ENCODE results near the gene GNPTG. TPM values are rescaled to one million over a fixed set of nuclear protein-coding genes. Genes with fewer than 3 reads are reported as not detected.

The GNPTG gene
- 39.1 TPM for polyA plus RNA-seq (ENCODE audit: insufficient read length)

DNA sequence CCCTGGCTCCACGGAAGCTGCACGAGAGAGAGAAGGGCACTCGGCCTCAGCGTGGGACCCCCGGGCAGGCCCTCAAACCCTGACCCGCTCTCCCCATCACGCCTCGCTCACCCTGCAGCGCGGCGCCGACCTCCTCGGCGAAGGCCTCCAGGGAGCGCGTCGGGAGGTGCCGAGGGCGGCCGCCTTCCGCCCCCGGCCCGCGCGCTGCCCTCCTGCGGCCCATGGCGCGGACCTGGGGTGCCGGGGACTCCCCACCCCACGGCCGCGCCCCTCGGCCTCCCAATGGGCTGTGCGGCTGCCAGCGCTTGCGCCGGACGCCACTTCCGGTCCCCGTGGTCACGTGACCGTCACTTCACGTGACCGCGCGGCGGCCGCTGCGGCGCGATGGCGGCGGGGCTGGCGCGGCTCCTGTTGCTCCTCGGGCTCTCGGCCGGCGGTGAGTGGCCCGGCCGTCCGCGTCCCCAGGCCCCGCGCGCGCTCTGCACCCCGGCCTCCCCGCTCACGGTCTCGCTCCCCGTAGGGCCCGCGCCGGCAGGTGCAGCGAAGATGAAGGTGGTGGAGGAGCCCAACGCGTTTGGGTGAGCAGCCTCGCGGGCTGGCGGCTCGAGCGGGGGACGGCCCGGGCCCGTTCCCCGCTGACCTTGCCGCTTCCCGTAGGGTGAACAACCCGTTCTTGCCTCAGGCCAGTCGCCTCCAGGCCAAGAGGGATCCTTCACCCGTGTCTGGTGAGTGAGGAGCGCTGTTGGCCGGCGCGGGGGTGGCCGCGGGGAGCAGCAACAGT is at the start of gene GNPTG, which contains the start of gene TSR3:
Gene GNPTG (plus strand): TSS at position 350 of the 781 bp plus-strand sequence. CDS start 35 bp downstream, at position 385.
Gene TSR3 (minus strand): TSS at position 297 of the 781 bp plus-strand sequence. CDS start 74 bp downstream, at position 223.
- peak; percentile 78 for DNase-seq (ENCODE audit: low read depth)

DNA sequence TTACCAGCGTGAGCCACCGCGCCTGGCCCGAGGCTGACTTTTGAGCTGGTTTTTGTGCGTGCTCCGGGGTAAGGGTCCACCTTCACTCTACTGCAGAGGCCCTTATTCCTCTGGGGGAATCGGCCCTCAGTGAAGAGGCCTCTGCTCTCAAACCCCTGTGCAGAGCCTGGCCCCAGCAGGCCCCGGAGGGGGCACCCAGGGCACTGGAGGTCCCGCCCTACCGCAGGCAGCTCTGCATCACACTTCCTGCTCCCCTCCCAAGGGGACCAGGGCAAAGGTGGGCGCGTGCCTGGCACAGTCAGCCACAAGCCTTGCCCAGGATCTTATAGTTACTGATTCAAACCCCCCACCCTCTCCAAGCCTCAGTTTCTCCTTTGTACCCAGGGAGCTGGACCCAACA is 45.9 kb upstream of the GNPTG start:
- DNase-seq (ENCODE audit: low read depth), result no peak

DNA sequence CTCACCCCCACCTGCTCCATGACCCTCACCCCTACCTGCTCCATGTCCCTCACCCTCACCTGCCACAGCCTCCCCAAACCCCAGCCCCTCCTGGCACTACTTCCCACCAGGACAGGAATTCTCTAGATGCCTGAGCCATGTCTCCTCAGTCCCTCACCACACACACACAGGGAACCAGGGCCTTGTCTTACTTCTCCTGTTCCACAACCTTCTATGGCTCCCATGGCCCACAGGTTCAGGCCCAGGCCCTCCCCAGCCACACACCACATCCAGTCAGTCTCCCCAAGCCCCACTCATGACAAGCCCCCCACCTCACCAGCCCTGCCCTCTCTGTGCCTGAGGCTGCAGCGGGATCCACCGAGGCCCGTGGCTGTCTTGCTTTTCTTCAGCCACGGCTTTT is 45.4 kb upstream of the GNPTG start:
- no peak for DNase-seq (ENCODE audit: low read depth)

DNA sequence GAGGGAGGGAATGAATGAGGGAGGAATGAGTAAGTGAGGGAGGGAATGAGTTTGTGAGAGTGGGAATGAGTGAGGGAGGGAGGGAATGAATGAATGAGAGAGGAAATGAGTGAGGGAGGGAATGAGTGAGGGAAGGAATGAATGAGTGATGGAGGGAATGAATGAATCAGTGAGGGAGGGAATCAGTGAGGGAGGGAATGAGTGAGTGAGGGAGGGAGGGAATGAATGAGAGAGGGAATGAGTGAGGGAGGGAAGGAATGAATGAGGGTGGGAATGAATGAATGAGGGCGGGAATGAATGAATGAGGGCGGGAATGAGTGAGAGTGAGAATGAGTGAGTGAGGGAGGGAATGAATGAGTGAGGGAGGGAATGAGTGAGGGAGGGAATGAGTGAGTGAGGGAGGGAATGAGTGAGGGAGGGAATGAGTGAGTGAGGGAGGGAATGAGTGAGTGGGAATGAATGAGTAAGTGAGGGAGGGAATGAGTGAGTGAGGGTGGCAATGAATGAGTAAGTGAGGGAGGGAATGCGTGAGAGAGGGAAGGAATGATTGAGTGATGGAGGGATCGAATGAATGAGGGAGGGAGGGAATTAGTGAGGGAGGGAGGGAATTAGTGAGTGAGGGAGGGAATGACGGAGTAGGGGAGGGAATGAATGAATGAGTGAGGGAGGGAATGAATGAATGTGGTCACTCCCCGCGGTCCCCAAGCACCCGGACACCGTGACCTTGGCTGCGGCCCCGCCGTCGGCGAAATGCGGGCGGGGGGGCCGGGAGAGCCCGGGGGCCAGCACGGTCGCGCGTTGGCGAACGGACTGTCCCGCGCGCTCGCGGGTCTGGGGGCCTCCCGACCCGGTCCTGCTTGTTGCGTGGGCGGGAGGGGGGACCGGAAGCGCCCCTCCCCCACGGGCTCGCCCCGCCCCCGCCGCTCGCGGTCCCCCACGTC is 43.4 kb upstream of the GNPTG start:
- no peak for DNase-seq (ENCODE audit: low read depth)

DNA sequence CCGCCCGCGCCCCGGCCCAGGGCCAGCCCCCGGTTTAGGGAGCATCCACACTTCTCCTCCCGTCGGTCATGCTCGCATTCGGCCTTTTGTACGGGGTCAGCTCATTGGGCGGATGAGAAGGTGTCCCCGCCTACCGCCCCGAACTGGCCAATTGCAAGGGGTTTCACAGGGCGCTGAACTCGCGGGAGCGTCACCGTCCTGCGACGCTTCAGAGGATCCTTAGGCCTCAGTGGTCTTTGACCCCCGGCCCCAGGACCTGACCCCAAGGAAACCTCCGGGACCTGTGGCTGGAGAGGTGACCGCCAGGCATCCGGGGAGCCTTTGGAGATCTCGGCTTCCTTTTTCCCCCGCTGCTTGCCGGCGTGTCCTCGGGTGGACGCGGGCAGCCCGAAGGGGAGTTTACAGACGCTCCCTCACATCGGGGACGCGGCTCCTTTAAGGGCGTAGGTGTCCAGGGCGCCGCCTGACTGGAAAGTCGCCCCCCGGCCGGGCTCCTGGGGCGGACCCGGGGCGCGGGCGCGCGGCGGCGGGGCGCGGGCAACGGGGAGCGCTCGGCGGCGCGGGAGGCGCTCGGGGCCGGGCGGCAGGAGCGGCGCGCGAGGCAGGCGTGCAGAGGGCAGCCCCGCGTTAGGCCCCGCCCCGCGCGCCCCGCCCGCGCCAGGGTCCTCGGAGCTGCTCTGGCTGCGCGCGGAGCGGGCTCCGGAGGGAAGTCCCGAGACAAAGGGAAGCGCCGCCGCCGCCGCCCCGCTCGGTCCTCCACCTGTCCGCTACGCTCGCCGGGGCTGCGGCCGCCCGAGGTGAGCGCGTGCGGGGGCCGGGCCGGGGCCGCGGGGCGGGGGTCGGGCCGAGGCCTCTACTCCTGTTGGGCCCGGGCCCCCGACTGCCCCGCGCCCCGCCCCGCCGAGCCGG is 42.5 kb upstream of the GNPTG start, which contains the start of gene UBE2I:
Gene UBE2I (plus strand): TSS at position 660 of the 909 bp plus-strand sequence. CDS start 4,395 bp downstream, outside the sequence.
- peak; percentile 94 for DNase-seq (ENCODE audit: low read depth)

DNA sequence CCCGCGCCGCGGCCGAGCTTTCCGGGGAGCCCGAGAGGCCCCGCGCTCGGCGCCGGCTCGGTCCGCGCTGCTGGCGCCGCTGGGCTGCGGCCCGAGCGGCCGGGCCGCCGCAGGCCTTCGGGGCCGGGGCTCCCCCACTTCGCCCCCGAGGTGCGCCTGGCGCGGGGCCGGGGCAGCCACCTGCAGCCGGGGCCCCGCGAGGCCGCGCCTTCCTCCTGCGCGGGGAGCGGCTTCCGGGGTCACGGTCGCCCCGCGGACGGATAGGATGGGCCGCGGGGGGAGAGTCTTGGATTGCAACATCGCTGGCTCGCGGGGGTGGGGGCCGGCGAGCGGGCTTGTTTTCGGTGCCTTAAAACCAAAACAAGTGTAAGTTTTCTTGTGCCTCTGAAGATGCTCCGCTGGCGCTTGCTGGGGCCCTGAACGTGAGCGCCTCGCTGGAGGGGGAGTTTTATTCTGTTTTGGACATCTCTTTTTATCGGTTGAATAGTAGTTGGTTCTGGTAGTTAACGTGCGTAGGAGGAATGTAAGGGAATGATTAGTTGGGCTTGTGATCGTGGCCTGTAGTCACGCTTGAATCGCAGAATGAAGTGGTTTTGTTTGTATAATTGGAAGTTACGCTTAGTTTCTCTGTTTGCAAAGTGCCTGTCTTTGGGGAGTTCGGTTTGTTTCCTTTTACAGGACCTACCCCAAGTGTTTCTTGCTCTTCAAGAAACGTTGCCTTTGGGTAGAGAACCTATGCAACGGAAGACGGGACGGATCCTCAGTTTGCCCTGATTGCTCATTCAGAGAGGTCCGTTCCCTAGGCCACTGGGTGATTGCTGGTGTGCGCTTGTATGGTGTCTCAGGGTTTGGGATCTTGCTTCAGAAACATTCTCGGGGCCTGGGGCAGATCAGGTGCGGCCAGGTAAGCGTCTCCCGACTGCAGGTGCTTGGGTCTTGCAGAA is 41.6 kb upstream of the GNPTG start:
- DNase-seq (ENCODE audit: low read depth), result no peak

DNA sequence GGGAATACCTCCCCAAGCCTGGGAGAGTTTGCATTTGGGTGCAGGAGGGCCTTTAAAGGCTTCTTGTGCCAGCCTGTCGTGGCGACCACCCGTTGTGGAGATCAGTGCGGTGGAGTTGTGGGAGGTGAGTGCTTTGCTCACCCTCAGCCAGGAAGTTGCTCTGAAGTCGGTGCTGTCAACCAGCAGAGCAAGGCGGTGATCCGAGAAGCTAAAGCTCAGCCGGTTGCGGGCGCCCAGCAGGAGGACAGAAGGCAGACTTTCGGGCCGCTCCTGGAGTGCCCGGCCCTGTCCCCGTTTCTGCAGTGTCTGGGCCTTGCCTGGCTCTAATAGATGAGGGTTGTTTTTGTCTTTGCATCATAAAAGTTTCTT is 40.9 kb upstream of the GNPTG start:
- no peak for DNase-seq (ENCODE audit: low read depth)

DNA sequence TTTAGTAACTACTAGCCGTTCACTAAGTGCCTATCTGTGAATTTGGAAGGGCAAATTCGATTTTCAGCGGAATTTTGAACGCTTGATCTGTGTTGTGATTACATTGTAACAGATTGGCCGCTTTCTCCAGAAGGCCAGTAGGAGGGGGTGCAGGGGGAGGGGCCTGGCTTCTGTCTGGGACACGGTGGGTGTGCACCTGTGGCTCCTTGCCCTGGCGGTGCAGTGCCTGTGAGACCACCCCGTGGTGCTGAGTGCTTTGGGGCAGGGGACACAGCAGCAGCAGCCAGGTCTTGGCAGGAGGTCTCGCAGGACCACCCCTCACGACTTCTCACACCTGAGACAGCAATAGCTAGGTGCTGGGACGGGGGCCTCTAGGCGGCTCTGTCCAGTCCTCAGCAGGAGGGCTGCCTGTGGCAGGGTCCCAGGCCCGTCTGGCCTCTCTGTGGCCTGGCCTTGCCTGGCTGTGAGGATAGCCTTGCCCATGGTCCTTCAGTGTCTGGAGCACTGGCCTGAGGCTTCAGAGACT is 40.5 kb upstream of the GNPTG start:
- DNase-seq (ENCODE audit: low read depth), result no peak

DNA sequence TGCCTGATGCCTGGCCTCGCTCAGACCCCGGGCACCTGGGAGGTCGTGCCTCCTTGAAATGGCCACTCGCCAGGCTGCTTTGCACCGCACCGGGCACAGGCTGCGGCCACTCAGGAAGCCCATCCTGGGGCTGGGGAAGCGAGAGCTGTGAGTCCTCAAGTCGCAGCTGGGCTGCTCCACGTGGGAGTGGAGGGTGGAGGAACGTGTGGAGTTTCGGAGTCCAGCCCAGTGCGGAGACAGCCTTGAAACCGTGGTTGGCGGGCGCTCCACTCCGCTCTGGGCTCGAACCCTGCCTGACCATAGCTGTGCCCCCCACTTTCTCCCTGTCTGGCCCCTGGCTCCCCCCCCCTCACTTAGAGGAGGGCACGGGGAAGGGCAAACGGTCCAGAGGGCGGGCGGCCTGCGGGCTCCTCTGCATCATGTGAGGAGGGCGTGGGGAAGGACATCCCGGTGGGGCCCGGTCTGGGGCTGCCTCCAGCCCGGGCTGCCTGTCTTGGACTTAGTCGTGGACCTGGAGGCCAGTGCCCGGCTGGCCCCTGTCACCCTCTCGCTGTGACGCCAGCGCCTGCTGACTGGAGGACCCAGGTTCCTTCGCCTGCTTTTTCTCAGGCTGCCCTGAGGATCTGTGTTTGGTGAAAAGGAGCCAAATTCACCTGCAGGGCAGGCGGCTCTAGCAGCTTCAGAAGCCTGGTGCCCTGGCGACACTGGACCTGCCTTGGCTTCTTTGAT is 39.8 kb upstream of the GNPTG start:
- no peak for DNase-seq (ENCODE audit: low read depth)

DNA sequence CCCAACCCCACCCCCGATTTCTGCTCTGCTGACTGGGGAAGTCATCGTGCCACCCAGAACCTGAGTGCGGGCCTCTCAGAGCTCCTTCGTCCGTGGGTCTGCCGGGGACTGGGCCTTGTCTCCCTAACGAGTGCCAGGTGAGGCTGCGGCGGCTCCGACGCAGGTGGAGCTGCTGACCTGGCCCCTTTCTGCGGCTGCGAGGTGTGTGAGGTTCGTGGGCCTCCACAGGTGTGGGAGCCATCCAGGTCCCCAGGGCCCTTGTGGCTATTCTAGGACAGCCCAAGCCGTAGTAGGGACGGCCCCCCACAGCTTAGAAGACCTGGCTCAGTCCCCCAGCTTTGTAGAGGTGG is 39.3 kb upstream of the GNPTG start:
- DNase-seq (ENCODE audit: low read depth), result no peak

DNA sequence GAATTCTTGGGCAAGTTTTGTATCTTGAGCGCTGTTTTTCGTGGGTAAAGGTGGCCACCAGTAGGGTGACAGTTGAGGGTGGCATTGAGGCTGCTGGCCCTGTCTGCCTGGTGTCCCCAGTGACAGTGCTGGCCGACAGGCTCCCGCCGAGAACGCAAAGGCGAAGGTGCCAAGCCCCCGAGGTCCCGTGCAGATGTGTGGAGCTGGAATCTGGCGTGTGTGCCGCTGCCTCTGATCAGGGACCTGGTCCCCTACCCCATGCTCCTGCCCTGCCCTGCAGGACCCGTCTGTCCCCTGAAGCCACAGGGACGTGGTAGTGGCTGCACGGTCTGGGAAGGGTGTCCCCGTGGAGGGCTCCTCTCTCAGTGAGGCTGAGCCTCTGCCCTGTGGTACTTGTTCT is 38.8 kb upstream of the GNPTG start:
- no peak for DNase-seq (ENCODE audit: low read depth)

DNA sequence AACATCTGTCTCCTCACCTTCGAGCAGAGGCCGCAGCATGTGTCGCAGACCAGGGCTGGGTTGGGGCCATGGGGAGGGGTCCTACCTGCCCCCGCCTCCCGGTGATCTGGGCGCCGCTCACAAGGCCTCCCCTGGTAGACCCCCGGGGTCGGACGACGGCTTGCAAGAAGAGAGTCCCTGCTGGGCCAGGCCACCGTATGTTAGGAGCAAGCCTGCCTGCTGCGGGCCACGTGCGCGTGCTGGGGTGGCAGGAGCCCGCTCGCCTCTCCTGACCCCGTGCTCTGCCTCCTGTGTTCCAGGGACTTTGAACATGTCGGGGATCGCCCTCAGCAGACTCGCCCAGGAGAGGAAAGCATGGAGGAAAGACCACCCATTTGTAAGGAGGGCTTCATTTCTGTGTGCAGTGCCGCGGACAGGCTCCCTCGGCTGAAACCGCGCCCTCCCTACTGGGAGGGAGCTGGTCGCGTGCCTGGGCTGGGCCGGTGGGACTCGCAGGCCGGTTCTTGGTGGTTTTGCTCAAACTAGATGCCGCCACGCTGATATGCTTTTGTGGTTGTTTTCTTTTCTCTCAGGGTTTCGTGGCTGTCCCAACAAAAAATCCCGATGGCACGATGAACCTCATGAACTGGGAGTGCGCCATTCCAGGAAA is 37.9 kb upstream of the GNPTG start:
- no peak for DNase-seq (ENCODE audit: low read depth)

DNA sequence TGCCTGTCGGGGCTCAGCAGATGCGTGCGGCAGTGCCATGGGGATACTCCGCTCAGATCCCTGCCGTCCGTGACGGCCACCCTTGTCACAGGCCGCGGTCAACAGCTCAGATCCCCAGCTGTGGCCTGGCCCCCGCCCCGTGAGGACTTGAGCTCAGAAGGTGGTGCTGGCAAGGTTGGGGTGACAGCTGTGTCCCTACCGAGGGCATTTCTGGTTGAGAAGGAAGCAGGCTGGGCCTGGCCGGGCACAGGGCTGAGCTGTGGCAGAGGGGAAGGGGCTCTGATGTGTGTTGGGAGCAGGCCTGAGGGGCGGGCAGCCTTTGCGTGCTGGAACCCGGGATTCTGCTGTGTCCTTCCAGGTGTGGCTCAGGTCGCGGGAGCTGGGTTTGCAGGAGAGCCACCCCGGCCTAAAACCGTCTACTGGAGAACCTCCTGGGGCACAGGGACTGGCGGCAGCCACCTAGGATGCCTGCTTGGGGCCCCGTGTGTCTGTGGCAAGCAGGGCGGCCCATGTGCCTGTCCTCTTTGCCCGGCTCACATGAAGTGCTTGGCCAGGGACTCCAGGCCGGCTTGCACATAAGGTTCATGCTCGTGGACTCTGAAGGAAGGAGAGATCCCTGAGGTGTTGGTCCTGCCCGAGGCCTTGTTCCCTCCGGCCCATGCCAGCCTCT is 37.2 kb upstream of the GNPTG start:
- DNase-seq (ENCODE audit: low read depth), result no peak

DNA sequence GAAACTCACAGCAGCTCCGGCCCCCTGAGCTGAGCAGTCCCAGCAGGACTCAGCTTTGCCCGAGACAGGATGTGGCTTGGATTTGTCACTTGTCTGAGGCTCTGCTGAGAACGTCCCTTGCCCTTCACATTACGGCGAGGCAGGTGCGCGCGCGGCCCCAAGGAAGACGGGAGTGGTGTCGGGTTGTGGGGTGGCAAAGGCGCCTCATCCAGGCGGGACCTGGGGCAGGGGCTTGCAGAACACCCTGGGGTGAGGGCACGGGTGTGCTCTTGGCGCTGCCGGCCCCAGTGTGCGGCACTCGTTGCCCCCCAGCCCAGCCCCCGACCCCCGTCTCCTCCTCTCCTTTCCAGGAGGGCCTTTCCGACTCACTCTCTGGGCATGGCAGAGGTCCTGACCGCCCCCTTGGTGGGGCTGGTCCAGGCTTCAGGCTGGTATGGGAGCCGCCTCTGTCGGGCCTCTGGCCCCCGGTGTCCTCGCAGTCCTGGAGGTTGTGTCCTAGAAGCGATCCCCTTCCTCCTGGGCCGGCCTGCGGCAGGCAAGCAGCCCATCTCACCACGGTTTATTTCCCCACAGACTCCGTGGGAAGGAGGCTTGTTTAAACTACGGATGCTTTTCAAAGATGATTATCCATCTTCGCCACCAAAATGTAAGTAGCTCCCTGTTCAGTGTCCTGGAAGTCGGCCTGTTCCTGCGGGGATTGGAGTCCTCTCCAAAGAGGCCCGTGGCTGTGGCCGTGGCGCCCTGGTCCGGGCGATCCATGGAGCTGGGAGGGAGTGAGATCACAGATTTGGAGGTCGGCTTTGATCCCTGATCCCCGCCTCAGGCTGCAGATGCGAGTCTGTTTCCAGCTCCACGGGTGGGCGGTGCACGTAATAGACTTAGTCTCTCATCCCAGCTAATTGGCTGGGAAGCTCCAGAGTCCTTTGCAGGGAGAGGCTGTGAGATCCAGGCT is 36.4 kb upstream of the GNPTG start:
- DNase-seq (ENCODE audit: low read depth), result no peak

DNA sequence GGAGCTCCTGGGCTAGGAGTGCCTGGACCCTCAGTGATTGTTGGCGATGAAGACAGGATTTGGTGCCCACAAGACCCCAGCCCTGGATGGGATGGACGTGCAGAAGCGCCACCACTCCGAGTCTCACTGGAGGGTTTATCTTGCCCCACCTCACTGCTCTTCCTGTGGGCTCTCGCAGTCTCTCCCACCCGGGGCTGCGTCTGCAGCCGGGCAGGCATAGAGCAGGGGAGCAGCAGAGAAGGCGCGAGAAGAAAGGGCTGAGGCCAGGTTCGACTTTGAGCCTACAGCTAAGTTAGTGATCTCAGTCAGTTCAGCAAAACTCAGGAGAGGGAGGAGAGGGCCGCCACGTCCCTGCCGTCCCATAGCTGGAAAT is 35.7 kb upstream of the GNPTG start:
- DNase-seq (ENCODE audit: low read depth), result no peak

DNA sequence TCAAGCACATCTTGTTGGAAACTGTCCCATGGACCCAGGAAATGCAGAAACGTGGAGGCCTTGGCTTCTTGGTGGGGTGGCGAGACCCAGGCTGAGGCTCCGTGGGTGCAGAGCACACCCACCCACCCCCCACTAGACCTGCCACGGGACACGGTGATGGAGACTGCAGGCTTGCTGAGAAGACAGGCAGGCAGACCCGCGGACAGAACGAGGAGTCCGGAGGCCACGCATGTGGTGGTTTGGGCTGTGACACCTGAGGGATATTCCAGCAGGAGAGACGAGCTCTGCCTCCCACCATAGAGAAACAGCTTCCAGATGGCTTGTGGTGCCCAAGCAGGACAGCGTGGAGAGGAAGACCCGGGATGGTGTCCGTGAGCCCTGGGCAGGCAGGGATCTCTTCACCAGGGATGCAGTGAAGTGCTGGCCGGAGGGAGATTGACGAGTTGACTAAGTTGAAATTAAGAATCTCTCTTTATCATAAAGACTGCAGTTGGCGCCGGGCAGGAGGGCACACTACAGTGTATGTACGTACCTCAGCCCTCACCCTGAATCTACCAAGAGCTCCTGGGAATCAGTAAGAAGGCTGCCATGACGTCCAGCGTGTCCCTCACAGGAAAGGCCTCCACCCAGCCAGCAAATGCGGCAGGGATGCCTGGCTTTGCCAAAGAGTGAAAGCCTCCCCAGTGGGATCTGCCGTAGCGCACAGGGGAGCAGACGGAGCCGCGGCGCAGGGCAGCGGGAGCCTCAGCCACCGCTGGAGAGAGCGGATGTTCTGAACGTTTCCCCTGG is 34.1 kb upstream of the GNPTG start:
- DNase-seq (ENCODE audit: low read depth), result no peak

DNA sequence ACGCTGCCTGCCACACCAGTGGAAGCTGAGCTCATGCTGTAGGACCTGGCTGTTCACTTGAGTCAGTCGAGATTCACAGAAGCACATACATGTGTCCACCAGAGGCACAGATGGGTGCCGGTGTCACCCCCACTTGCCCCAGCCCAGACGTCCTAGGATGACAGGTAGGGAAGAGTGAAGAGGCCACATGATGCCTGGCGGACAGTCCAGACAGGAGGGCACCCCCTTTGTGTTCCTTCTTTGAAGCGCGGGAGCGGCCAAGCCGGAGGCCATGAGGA is 33.5 kb upstream of the GNPTG start:
- DNase-seq (ENCODE audit: low read depth), result no peak
